Measurements from ENCODE around the gene TMEM30B.

DNA sequence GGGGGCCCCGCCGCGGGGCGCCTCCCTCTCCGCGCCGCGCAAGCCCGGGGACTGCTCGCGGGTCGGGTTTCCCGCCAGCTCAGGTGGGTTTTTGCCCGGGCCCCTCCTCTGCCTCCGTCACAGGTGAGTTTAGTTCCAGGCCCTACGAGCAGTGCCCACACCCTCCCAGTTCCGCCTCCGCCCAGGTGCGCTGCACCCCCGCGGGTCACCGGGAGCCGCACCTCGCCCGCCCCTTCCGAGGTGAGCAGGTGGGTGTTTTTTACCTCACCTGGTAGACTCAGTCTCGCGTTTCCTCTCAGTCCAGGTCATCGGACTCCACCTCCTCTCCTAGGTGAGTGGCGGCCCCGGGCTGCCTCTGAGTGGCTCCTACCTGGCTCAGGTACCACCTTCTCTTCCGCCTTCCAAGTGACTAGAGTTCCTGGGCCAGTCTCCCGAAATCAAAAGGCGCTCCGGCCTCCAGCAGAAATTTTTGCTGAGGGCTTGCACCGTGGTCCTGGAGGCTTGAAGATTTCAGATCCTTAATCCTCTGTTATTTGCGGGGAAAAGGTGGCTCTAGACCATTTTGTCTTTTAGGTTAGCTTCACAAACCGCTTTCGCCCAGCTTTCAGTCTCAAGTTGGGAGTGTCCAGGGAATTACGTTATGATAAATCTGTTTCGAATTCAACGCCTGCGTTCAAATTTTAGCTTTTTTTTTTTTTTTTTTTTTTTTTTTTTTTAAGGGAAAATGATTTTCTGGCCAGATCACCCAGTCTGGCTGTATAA, at the start of gene TMEM30B:
- TF ChIP-seq YY1 (IDR thresholded peaks at IDR 0.05; ENCODE audit: insufficient read depth, insufficient read length) (no peak), ZNF274 (IDR thresholded peaks at IDR 0.05; ENCODE audit: low read depth, low read length) (no peak)

All from NT2/D1 (cell line).